Parathyroid adenoma (tissue), 2 donors: ENCODE measurements around the gene RAPGEF1.
"Not testable (repeated sequence)": the region's sequence is repeated elsewhere in the genome, so short reads cannot be mapped to it uniquely, and the experiment has no call there.

Experiments used
- H2AFZ ChIP-seq: fragments of 300-600 bp; sonication (generic); one replicate; pipeline ENCODE4 v1.7.0; 2017; ENCODE audit warnings: antibody characterized with exemption, mild to moderate bottlenecking
- H3K27ac ChIP-seq: fragments of 300-600 bp; sonication (generic); one replicate; pipeline ENCODE4 v1.7.0; 2017
- H3K27me3 ChIP-seq: fragments of 300-600 bp; sonication (generic); one replicate; pipeline ENCODE4 v1.7.0; 2017; ENCODE audit warnings: low read length; ENCODE audit not compliant: control insufficient read depth, insufficient read depth
- H3K36me3 ChIP-seq: fragments of 300-600 bp; sonication (generic); one replicate; pipeline ENCODE4 v1.7.0; 2017; ENCODE audit warnings: low read length; ENCODE audit not compliant: control insufficient read depth, insufficient read depth
- H3K4me1 ChIP-seq: fragments of 300-600 bp; sonication (generic); one replicate; pipeline ENCODE4 v1.7.0; 2017; ENCODE audit warnings: control low read depth
- H3K4me2 ChIP-seq: fragments of 300-600 bp; sonication (generic); one replicate; pipeline ENCODE4 v1.7.0; 2017; ENCODE audit warnings: low read length
- H3K4me3 ChIP-seq: fragments of 300-600 bp; sonication (generic); one replicate; pipeline ENCODE4 v1.7.0; 2017; ENCODE audit warnings: low read depth, low read length
- H3K79me2 ChIP-seq: fragments of 300-600 bp; sonication (generic); one replicate; pipeline ENCODE4 v1.7.0; 2017; ENCODE audit warnings: control low read depth
- H3K9ac ChIP-seq: fragments of 300-600 bp; sonication (generic); one replicate; pipeline ENCODE4 v1.7.0; 2017; ENCODE audit warnings: mild to moderate bottlenecking
- H3K9me3 ChIP-seq: fragments of 300-600 bp; sonication (generic); one replicate; pipeline ENCODE4 v1.7.0; 2017; ENCODE audit warnings: low read length; ENCODE audit not compliant: control insufficient read depth
- TF ChIP-seq, protein P1 (sequence below): fragments of 300-600 bp; sonication (generic); IDR thresholded peaks from one replicate; pipeline ENCODE4 v1.7.0; 2017; ENCODE audit warnings: antibody characterized with exemption, mild to moderate bottlenecking
- donor health status: primary hyperparathyroidism.

RAPGEF1 gene

GRCh38 chr9:131709771-131710431, 30.0 kb downstream of the RAPGEF1 start:
- Histone ChIP-seq H3K4me3 (peak overlapping the region; percentile 9), H3K4me2 (no peak overlapping the region), H3K27ac (peak overlapping the region; percentile 47), H3K79me2 (peaks cover 4% of the 10 kb centered on the region), H2AFZ (no peak overlapping the region), H3K27me3 (no peaks in the 10 kb centered on the region), H3K36me3 (no peaks in the 10 kb centered on the region), H3K9ac (no peak overlapping the region), H3K4me1 (peaks cover 5% of the 10 kb centered on the region), H3K9me3 (no peaks in the 10 kb centered on the region)
- TF ChIP-seq, protein P1, sequence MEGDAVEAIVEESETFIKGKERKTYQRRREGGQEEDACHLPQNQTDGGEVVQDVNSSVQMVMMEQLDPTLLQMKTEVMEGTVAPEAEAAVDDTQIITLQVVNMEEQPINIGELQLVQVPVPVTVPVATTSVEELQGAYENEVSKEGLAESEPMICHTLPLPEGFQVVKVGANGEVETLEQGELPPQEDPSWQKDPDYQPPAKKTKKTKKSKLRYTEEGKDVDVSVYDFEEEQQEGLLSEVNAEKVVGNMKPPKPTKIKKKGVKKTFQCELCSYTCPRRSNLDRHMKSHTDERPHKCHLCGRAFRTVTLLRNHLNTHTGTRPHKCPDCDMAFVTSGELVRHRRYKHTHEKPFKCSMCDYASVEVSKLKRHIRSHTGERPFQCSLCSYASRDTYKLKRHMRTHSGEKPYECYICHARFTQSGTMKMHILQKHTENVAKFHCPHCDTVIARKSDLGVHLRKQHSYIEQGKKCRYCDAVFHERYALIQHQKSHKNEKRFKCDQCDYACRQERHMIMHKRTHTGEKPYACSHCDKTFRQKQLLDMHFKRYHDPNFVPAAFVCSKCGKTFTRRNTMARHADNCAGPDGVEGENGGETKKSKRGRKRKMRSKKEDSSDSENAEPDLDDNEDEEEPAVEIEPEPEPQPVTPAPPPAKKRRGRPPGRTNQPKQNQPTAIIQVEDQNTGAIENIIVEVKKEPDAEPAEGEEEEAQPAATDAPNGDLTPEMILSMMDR, result no peak

- H3K79me2 ChIP-seq, H3K4me2 ChIP-seq, H3K9ac ChIP-seq, H3K4me1 ChIP-seq, H3K9me3 ChIP-seq, H2AFZ ChIP-seq, H3K36me3 ChIP-seq, H3K27me3 ChIP-seq: not testable (repeated sequence)
- H3K4me3 ChIP-seq, result peak overlapping the region; percentile 9
- H3K27ac ChIP-seq, result peak overlapping the region; percentile 47
These were observed 30.7 kb downstream of the RAPGEF1 start for GRCh38 chr9:131709010-131709770.

DNA sequence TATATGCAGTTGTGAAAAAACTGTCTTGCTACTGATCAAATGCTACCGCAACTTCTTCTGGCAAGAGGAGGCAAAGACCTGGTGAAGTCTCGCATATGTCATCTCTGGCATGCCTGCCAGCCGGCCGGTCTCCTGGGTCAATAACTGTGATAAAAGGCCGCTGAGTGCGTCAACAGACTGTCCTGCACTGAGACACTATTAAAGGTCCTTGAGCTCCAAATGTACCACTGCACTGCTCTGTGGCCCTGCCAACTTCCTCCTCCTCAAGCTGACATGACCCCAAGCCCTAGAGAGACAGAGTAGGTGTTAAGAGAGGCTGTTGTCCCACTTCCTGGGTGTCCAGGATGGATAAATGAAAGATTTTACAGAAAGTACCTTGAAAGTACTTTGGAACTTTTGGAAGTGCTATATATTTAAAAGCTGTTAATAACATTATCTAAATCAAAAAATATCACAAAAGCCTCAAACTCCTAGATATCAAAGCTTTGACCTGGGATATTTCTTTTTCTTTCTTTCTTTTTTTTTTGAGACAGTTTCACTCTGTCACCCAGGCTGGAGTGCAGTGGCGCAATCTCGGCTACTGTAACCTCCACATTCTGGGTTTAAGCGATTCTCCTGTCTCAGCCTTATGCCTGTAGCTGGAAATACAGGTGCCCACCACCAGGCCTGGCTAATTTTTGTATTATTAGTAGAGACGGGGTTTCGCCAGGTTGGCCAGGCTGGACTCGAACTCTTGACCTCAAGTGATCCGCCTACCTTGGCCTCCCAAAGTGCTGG, 31.5 kb downstream of the RAPGEF1 start:
- TF ChIP-seq, protein P1, result no peak
- no peak overlapping the region for H3K9ac ChIP-seq
- no peaks in the 10 kb centered on the region for H3K27me3 ChIP-seq
- peak overlapping the region; percentile 7 for H3K4me2 ChIP-seq
- H3K36me3 ChIP-seq, result no peaks in the 10 kb centered on the region
- H3K4me3 ChIP-seq, result no peak overlapping the region
- H3K79me2 ChIP-seq, result peaks cover 4% of the 10 kb centered on the region
- no peak overlapping the region for H2AFZ ChIP-seq
- no peaks in the 10 kb centered on the region for H3K9me3 ChIP-seq
- peaks cover 5% of the 10 kb centered on the region for H3K4me1 ChIP-seq
- H3K27ac ChIP-seq, result peak overlapping the region; percentile 47

GRCh38 chr9:131707733-131708157, 32.1 kb downstream of the RAPGEF1 start:
- H3K27ac ChIP-seq, result peak overlapping the region; percentile 47
- no peak overlapping the region for H3K9ac ChIP-seq
- no peaks in the 10 kb centered on the region for H3K27me3 ChIP-seq
- H3K9me3 ChIP-seq, result no peaks in the 10 kb centered on the region
- peaks cover 4% of the 10 kb centered on the region for H3K79me2 ChIP-seq
- TF ChIP-seq, protein P1, result no peak
- H3K4me3 ChIP-seq, result no peak overlapping the region
- no peaks in the 10 kb centered on the region for H3K36me3 ChIP-seq
- H3K4me2 ChIP-seq, result peak overlapping the region; percentile 7
- H2AFZ ChIP-seq, result no peak overlapping the region
- peaks cover 5% of the 10 kb centered on the region for H3K4me1 ChIP-seq

DNA sequence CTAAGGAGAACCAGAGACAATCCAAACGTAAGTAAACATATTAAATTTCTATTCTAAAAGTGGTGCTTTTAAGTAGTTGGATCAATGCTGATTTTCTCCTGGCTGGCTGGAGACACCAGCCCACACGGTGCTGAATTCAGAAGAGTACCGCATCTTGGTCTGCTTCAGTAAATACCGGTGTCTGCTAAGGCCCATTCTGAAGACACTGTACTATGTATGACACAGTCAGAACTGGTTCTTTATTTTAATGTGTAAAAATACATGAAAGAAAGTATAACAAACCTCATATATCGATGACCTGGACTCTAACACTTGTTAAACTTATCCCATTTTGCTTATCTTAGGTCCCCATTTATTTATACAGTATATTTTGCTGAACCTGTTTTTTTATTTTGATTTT, 32.8 kb downstream of the RAPGEF1 start:
- H3K4me1 ChIP-seq, result peaks cover 5% of the 10 kb centered on the region
- TF ChIP-seq, protein P1, result no peak
- no peaks in the 10 kb centered on the region for H3K36me3 ChIP-seq
- no peaks in the 10 kb centered on the region for H3K9me3 ChIP-seq
- H3K9ac ChIP-seq, result no peak overlapping the region
- peak overlapping the region; percentile 47 for H3K27ac ChIP-seq
- H3K79me2 ChIP-seq, result peaks cover 4% of the 10 kb centered on the region
- H3K4me3 ChIP-seq, result no peak overlapping the region
- H3K27me3 ChIP-seq, result no peaks in the 10 kb centered on the region
- H2AFZ ChIP-seq, result no peak overlapping the region
- H3K4me2 ChIP-seq, result no peak overlapping the region
